SHP77 treated with DMSO at 0.1 percent for 48 hours (cell line): ENCODE results near the gene UPK1A.
A peak's percentile ranks its signal among the peaks of the same experiment; 100 is the strongest.

Experiments used
- DNase-seq: peaks from one replicate; lab custom pipeline; 2025; lab: John Stamatoyannopoulos, UW

The UPK1A gene

GRCh38 chr19:35693422-35693821 lies 27.1 kb downstream of the UPK1A start:
- no peak for DNase-seq

- DNase-seq, result no peak
These were observed 27.7 kb downstream of the UPK1A start for GRCh38 chr19:35693835-35694599.

GRCh38 chr19:35695895-35696422 lies 29.6 kb downstream of the UPK1A start:
- DNase-seq, result no peak

DNA sequence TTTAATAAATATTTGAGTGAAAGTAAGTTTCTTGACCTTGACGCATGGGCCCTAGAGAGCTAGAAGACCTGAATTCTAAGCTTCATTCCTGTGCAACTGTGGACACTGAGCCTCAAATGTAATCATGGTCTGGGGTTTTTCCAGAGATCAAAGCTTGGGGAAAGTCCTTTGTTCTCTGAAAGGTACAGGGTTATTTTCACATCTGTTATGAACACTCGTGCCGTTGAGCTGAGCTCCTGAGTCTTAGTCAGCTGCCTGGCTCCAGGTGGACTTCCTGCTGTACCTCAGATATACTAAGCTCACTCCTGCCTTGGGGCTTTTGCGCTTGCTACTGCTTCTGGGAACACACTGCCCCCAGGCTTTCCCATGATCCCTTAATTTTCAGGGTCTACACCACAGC lies 30.5 kb downstream of the UPK1A start:
- DNase-seq, result no peak

DNA sequence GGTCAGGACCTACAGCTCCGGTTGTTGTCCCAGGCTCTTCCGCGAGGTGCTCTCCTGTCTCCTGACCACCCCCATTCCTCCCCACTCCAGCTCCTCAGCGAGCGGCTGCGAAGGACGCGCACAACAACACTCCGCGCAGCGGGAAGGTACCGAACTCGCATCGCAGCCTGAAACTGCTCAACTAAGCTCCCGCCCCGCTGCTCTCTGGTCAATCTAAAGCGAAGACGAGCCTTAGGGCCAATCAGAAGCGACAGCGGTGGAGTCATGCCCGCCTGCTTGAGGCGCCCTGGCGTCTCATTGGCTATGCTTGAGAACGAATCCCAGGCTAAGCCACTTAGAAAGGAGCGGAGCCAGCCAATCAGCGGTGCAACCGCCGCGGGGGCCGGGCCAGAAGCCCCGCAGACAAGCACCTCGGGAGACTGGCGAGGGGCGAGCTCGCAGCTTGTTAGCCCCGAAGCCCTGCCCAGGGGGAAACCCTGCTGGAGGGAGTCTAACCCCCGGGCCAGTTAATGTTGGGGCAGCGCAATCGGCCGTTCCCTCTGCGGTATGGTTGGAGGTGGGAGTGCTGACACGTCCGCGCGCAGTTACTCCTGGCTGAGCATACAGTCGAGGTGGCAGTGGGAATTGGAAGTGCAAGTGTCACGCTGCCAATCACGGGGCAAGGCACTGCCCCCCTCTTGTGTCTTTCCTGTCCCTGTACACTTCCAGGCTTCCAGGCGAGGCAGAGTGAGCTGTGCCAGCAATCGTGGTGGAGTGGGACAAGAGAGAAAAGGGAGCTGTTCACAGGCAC lies 36.1 kb downstream of the UPK1A start:
- peak; percentile 97 for DNase-seq

DNA sequence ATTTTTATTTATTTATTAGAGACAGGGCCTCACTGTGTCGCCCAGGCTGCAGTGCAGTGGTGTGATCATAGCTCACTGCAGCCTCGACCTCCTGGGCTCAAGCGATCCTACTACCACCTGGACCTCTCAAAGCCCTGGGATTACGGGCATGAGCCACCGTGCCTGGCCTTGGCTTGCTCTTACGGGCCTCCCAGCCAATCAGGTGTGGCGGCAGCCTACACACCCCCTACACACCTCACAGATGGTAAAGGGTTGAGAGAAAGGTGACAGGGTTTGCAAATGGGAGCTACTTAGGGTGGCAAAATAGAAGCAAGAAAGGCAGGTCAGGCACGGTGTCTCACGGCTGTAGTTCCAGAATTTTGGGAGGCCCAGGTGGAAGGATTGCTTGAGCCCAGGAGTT lies 37.0 kb downstream of the UPK1A start:
- no peak for DNase-seq

DNA sequence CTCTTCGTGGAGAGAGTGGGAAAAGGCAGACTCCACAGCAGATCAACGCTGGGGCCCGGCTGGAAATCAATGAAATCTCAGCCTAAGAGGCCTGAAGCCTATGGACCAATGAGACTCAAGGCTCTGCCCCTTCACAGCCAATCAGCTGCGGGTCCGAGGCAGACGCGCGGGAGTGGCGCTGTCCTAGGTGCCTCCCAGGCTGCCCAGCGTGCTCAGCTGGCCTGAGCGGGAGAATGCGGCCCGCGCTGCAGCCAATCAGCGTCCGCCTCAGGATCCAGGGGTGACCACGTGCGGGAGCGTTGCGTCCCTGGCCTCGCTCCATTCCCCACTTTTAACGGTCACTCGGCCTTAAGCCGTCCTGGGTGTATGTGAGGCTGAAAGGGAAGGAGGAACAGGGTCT lies 37.9 kb downstream of the UPK1A start, which contains the start of gene ZBTB32:
ZBTB32 (plus strand) TSS at position 341 of the 400 bp plus-strand sequence. CDS start 10,069 bp downstream, outside the sequence.
- DNase-seq, result no peak

DNA sequence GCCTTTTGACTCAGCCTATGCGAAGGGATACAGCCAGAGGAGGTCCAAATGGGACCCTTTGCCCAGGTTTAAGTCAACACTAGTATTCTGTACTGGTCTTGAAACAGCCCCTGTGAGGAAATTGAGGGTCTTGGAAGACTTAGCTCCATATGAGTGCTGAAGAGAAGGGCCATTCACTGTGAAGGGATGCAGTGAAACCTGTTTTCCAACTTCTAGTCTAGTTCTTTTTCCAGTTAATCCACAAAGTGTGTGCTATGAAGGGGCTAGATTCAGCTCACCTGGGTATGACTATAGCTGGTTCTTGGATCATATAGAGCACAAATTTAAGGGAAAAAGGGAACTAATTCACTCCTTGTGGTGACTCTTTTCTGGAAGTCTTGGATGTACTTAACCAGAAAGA lies 42.1 kb downstream of the UPK1A start:
- no peak for DNase-seq

DNA sequence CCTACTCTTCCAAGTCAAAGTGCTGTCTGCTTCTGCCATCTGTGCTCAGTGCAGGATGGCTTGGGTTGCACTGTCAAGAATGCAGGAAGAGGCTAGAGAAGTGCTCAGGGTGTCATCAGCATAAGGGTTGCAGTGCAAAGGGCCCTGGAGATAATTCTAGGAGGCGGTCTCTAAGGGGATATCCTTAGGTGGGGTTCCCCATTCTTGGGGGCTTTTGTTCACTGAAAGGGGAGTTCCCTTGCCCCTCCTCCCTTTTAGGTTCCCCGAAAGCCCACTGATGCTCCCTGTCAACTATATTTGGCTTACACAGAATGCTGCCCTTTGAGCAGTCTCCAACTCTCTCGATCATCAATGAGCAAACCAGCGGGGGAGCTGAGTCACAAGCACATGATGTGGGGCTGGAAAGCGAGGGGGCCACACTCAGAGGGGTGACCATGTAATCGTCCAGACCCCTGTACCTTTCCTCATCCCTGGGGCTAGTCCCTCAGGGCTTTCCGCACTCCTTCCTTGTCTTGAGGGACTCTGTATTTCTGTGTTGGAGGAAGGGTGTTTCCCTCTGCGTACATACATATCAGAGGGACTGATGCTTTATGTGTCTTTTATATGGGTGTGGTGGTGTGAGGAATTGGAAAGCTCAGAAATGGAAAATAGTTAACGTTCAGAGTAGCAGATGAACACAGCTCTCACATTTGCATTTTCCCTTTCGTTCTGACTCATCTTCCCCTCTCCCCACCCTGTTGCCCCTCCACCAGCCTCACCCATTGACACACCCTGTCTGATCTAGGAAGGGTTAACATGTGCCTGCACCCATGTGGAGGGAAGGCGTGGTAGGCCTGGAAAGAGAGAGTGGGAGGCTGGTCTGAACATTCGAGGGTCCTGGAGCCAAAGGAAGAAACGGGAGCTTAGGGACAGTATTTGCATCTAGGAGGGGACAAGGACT lies 44.7 kb downstream of the UPK1A start:
- no peak for DNase-seq

- no peak for DNase-seq
These were observed 46.5 kb downstream of the UPK1A start for GRCh38 chr19:35712567-35713505.

- no peak for DNase-seq
These were observed 47.2 kb downstream of the UPK1A start for GRCh38 chr19:35713506-35713850.

DNA sequence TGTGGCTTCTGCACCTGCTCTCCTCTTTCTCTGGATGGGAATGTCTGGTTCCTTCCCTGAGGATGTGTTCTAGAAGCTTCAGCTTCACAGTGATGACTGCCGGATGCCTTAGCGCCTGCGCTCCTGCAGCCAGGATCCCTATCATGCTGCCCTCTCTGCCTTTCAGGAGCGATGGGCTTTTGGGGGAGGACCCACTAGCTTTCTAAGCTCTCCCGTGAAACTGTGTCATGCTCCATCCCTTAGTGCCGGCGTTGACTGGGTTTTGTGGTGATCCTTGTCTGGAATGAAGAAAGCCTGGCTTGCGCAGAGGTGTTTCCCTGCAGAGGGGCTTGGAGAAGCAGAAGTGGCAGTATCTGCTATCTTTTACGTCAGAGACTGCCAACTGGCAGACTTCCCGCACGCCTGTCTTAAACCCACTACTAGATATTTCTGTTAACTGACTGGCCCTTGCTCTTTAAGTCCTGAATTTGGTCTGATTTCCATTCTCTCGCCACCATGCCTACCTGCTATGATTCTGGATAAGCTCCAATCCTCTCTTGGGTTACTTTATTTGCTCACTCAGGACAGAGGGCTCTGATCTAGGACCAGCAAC lies 47.7 kb downstream of the UPK1A start:
- no peak for DNase-seq

- DNase-seq, result no peak
These were observed 48.5 kb downstream of the UPK1A start for GRCh38 chr19:35714601-35715354.

DNA sequence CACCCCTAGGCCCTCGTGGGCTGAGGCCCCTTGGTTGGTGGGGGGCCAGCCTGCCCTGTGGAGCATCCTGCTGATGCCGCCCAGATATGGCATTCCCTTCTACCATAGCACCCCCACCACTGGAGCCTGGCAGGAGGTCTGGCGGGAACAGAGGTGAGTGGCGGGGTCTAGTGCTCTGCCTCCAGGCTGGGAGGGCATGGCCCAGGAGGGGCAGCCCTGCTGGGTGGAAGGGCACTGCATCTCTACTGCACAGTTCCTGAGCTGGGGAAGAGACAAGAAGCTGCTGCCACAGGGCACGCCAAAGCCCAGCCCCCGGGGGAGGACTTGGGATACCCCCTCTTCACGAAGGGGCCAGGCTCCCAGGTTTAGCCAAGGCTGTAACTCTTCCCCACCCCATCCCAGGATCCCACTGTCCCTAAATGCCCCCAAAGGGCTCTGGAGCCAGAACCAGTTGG lies 49.1 kb downstream of the UPK1A start:
- DNase-seq, result no peak

- DNase-seq, result no peak
These were observed 49.9 kb downstream of the UPK1A start for GRCh38 chr19:35715981-35716800.

GRCh38 chr19:35716801-35717664 lies 50.7 kb downstream of the UPK1A start:
- peak; percentile 87 for DNase-seq

GRCh38 chr19:35717665-35718344 lies 51.5 kb downstream of the UPK1A start, which contains the start of gene KMT2B:
KMT2B (plus strand) TSS chr19:35718003; CDS start chr19:35718019, 16 bp downstream.
- DNase-seq, result no peak
